ENCODE results near the gene PJA2. TPM values are rescaled to one million over a fixed set of nuclear protein-coding genes. Genes with fewer than 3 reads are reported as not detected.

Gene PJA2
- polyA plus RNA-seq, 3 donors = 36.2 to 74.1 (median 49.7) TPM

- no peak overlapping the region for H3K4me3 Mint-ChIP-seq
- TF ChIP-seq CTCF (IDR thresholded peaks at IDR 0.05) = no peak
- DNase-seq = no peak
- Histone ChIP-seq H2AFZ (ENCODE audit: insufficient read depth, low read depth, low read length, poor library complexity, severe bottlenecking) (no peak overlapping the region), H3K9me3 (replicated peaks in 1 of 2; ENCODE audit: control insufficient read depth in 1 of 2, insufficient read depth in 1 of 2, low read length in 2 of 2) (no peaks in the 10 kb centered on the region), H3K4me2 (replicated peaks; ENCODE audit: extremely low read depth, low read length, poor library complexity, severe bottlenecking) (no peak overlapping the region), H3K4me3 (replicated peaks in 1 of 3; ENCODE audit: low read depth in 2 of 3, low read length in 3 of 3) (no peak overlapping the region), H3K79me2 (ENCODE audit: insufficient read depth, low read length) (no peaks in the 10 kb centered on the region), H3K4me1 (ENCODE audit: control insufficient read depth in 1 of 2, insufficient read depth in 2 of 2, low read length in 2 of 2) (no peaks in the 10 kb centered on the region), H3K27ac (ENCODE audit: low read depth in 1 of 2, low read length in 2 of 2) (no peak overlapping the region), H3K36me3 (replicated peaks in 1 of 2; ENCODE audit: control insufficient read depth in 1 of 2, insufficient read depth in 2 of 2, low read length in 2 of 2) (no peaks in the 10 kb centered on the region), H3K27me3 (ENCODE audit: control insufficient read depth in 2 of 2, insufficient read depth in 2 of 2, low read length in 2 of 2) (no peaks in the 10 kb centered on the region), H3K9ac (ENCODE audit: insufficient read depth, low read length, poor library complexity, severe bottlenecking) (no peak overlapping the region), H4K20me1 (ENCODE audit: insufficient read depth, low read length) (no peaks in the 10 kb centered on the region)
- peaks cover 0 to 4% (median 2%) of the 10 kb centered on the region in 3 donors for H3K27me3 Mint-ChIP-seq (ENCODE audit: low read depth in 3 of 3)
- 88% methylated on average over 1 of the region's 2 CpGs for WGBS (ENCODE audit: insufficient coverage)
- peaks cover 2% of the 10 kb centered on the region for H3K4me1 Mint-ChIP-seq
- H3K27ac Mint-ChIP-seq = no peak overlapping the region
- no peaks in the 10 kb centered on the region for H3K36me3 Mint-ChIP-seq
- intact Hi-C loops (cut with micrococcal nuclease) = no loop called here
- peaks cover 0 to 3% (median 0%) of the 10 kb centered on the region in 7 donors for H3K9me3 Mint-ChIP-seq
Measured at GRCh38 chr5:109421956-109422355, 12.2 kb upstream of the PJA2 start.

GRCh38 chr5:109418712-109419352, 9.1 kb upstream of the PJA2 start:
- intact Hi-C loops (cut with micrococcal nuclease) = loop anchor here in 1 of 2 donors (10.0 kb wide), 2 partner anchors 266 to 674 kb away; partner anchors contain the start of genes FER and MAN2A1
- H3K9me3 Mint-ChIP-seq = peaks cover 0 to 8% (median 3%) of the 10 kb centered on the region in 7 donors
- H3K4me2 ChIP-seq (replicated peaks; ENCODE audit: extremely low read depth, low read length, poor library complexity, severe bottlenecking) = no peak overlapping the region

More at GRCh38 chr5:109418712-109419352, 9.1 kb upstream of the PJA2 start:
- no peaks in the 10 kb centered on the region for H4K20me1 ChIP-seq (ENCODE audit: insufficient read depth, low read length)
- H3K9me3 ChIP-seq (replicated peaks in 1 of 2; ENCODE audit: control insufficient read depth in 1 of 2, insufficient read depth in 1 of 2, low read length in 2 of 2) = no peaks in the 10 kb centered on the region
- H3K4me1 ChIP-seq (ENCODE audit: control insufficient read depth in 1 of 2, insufficient read depth in 2 of 2, low read length in 2 of 2) = no peaks in the 10 kb centered on the region
- no peak for DNase-seq
- H3K27ac ChIP-seq (ENCODE audit: low read depth in 1 of 2, low read length in 2 of 2) = no peak overlapping the region
- no peaks in the 10 kb centered on the region for H3K79me2 ChIP-seq (ENCODE audit: insufficient read depth, low read length)
- WGBS (ENCODE audit: insufficient coverage) = 33% methylated on average over 1 of the region's 3 CpGs
- H3K4me3 Mint-ChIP-seq = no peak overlapping the region
- no peaks in the 10 kb centered on the region for H3K36me3 ChIP-seq (replicated peaks in 1 of 2; ENCODE audit: control insufficient read depth in 1 of 2, insufficient read depth in 2 of 2, low read length in 2 of 2)
- no peak overlapping the region for H3K27ac Mint-ChIP-seq
- no peaks in the 10 kb centered on the region for H3K27me3 ChIP-seq (ENCODE audit: control insufficient read depth in 2 of 2, insufficient read depth in 2 of 2, low read length in 2 of 2)
- H3K36me3 Mint-ChIP-seq = no peaks in the 10 kb centered on the region
- H3K4me1 Mint-ChIP-seq = no peaks in the 10 kb centered on the region
- H3K9ac ChIP-seq (ENCODE audit: insufficient read depth, low read length, poor library complexity, severe bottlenecking) = no peak overlapping the region
- no peak overlapping the region for H2AFZ ChIP-seq (ENCODE audit: insufficient read depth, low read depth, low read length, poor library complexity, severe bottlenecking)
- no peak for TF ChIP-seq CTCF (IDR thresholded peaks at IDR 0.05)
- peaks cover 0 to 4% (median 2%) of the 10 kb centered on the region in 3 donors for H3K27me3 Mint-ChIP-seq (ENCODE audit: low read depth in 3 of 3)
- H3K4me3 ChIP-seq (replicated peaks in 1 of 3; ENCODE audit: low read depth in 2 of 3, low read length in 3 of 3) = no peak overlapping the region

Data from CD14-positive monocyte (primary cell).